ENCODE measurements around the gene HNRNPH1.
"Not testable (repeated sequence)": the region's sequence is repeated elsewhere in the genome, so short reads cannot be mapped to it uniquely, and the experiment has no call there.

- not testable (repeated sequence) for TF ChIP-seq POLR2AphosphoS5 (IDR thresholded peaks at IDR 0.05; ENCODE audit: low read depth, low read length); POLR2A (IDR thresholded peaks at IDR 0.05; ENCODE audit: low read depth, low read length); TAF1 (IDR thresholded peaks at IDR 0.05; ENCODE audit: borderline replicate concordance, low read depth, low read length)
Measured at GRCh38 chr5:179633501-179634369, 10.3 kb upstream of the HNRNPH1 start.
